Common myeloid progenitor, CD34-positive (primary cell): ENCODE data around the gene TMPRSS11B.
"Not testable (repeated sequence)": the region's sequence is repeated elsewhere in the genome, so short reads cannot be mapped to it uniquely, and the experiment has no call there.

Experiments used
- CTCF ChIA-PET: fragments of 350-600 bp; sonication (Branson Sonifier 250); formaldehyde crosslinking; loops from one replicate; lab custom pipeline; 2021; ENCODE audit warnings: antibody characterized with exemption; lab: Charles Lee
- POLR2A ChIA-PET: fragments of 350-600 bp; sonication (Branson Sonifier 250); formaldehyde crosslinking; loops from one replicate; lab custom pipeline; 2021; ENCODE audit warnings: antibody characterized with exemption; lab: Charles Lee
- DNase-seq, 3 donors: peaks; one replicate each; pipeline versions ENCODE4 v3.0.0 to v3.0.0-alpha.2; 2013
- H3K27ac ChIP-seq, 2 experiments: 1 replicate in 1 of 2; 2 replicates in 1 of 2; pipeline ENCODE4 v1.7.0; 2013; ENCODE audit warnings: inconsistent platforms in 2 of 2, low read length in 2 of 2, mild to moderate bottlenecking in 2 of 2, low read depth in 1 of 2, moderate library complexity in 1 of 2; ENCODE audit not compliant: severe bottlenecking in 2 of 2, insufficient read depth in 1 of 2, poor library complexity in 1 of 2
- H3K27me3 ChIP-seq, 5 experiments: replicated peaks in 2 of 5; 1 replicate in 3 of 5; 2 replicates in 2 of 5; pipeline versions ENCODE4 v1.6.1 to v1.7.0; 2013; ENCODE audit warnings: low read length in 4 of 5, mild to moderate bottlenecking in 2 of 5, moderate library complexity in 2 of 5, inconsistent platforms in 1 of 5; ENCODE audit not compliant: insufficient read depth in 5 of 5, control insufficient read depth in 4 of 5
- H3K36me3 ChIP-seq, 4 experiments: 1 replicate in 2 of 4; 2 replicates in 2 of 4; pipeline versions ENCODE4 v1.6.1 to v1.7.0; 2013; ENCODE audit warnings: low read length in 3 of 4, control low read depth in 1 of 4, mild to moderate bottlenecking in 1 of 4; ENCODE audit not compliant: control insufficient read depth in 4 of 4, insufficient read depth in 4 of 4
- H3K4me1 ChIP-seq, 4 experiments: 1 replicate in 3 of 4; 2 replicates in 1 of 4; pipeline versions ENCODE4 v1.6.1 to v1.7.1; 2013; ENCODE audit warnings: low read length in 3 of 4, mild to moderate bottlenecking in 3 of 4, control low read depth in 1 of 4, inconsistent platforms in 1 of 4, moderate library complexity in 1 of 4; ENCODE audit not compliant: control insufficient read depth in 4 of 4, insufficient read depth in 4 of 4; ENCODE audit errors: control extremely low read depth in 1 of 4
- H3K4me3 ChIP-seq, 7 experiments: 1 replicate in 4 of 7; 2 replicates in 3 of 7; pipeline versions ENCODE4 v1.5.1 to v1.7.0; 2013; ENCODE audit warnings: mild to moderate bottlenecking in 7 of 7, low read length in 6 of 7, moderate library complexity in 6 of 7, inconsistent platforms in 2 of 7, low read depth in 2 of 7, control low read depth in 1 of 7; ENCODE audit not compliant: insufficient read depth in 4 of 7, control insufficient read depth in 1 of 7; ENCODE audit errors: extremely low read depth in 1 of 7
- H3K9me3 ChIP-seq, 5 experiments: 1 replicate in 4 of 5; 2 replicates in 1 of 5; pipeline versions ENCODE4 v1.6.1 to v1.7.1; 2013; ENCODE audit warnings: low read length in 4 of 5, mild to moderate bottlenecking in 2 of 5, inconsistent platforms in 1 of 5, low read depth in 1 of 5, moderate library complexity in 1 of 5; ENCODE audit not compliant: control insufficient read depth in 4 of 5, insufficient read depth in 2 of 5; ENCODE audit errors: control extremely low read depth in 1 of 5
- WGBS: methylation state at CpG from one replicate; pipeline ENCODE4 v1.1.5; 2013; ENCODE audit not compliant: insufficient coverage; 5-methylcytosine and 5-hydroxymethylcytosine counted together

Gene TMPRSS11B

DNA sequence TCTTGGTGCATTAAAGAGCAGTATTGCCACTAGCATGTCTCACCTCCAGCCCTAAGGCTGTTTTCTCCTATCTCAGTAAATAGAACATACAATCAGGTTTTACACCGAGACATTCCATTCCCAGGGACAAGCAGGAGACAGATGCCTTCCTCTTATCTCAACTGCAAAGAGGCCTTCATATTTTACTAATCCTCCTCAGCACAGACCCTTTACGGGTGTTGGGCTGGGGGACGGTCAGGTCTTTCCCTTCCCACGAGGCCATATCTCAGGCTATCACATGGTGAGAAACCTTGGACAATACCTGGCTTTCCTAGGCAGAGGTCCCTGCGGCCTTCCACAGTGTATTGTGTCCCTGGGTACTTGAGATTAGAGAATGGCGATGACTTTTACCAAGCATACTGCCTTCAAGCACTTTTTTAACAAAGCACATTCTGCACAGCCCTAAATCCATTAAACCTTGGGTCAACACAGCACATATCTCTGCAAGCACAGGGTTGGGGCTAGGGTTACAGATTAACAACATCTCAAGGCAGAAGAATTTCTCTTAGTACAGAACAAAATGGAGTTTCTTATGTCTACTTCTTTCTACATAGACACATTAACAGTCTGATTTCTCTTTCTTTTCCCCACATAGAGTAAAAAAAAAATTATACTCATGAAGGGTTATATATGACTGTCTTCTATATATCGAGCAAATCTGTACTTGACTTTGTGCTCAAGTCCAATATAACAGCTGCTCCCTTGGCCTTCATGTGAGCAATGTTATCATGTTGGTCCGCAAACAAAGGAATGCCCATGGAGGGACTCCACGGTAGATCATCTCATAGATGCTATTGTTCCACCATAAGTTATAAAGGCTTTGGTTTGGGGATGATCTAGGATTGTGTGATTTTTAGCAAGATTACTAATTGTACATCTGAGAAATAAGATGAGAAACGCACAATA, 36.6 kb upstream of the TMPRSS11B start:
- H3K9me3 ChIP-seq, H3K27me3 ChIP-seq, H3K4me3 ChIP-seq, H3K27ac ChIP-seq, H3K36me3 ChIP-seq, H3K4me1 ChIP-seq, DNase-seq, POLR2A ChIA-PET: not testable (repeated sequence)
- 95% methylated on average over 7 of the region's 10 CpGs for WGBS
- CTCF ChIA-PET, result interaction anchor here (0.6 kb wide), 1 partner anchor 59 kb away, joined by 3 read pairs; no protein-coding TSS in a partner anchor

DNA sequence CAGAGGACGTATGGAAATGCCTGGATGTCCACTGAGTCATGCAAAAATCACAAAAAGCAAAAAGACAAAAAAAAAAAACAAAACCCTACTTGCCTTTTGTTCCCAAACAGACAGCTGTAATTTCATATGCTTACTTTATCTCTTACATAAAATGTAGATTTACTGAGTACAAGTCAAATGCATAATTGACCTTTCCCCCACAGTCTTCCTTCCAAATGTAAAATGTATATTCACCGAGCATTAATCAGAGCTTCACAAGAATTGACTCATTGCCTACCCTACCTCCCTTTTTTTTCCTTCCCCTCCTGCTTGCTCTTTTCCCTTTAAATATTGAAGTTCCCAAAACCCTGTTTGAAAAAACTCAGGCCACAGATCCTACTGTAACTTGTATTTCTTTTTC, 32.5 kb upstream of the TMPRSS11B start:
- POLR2A ChIA-PET, result no interaction called here

DNA sequence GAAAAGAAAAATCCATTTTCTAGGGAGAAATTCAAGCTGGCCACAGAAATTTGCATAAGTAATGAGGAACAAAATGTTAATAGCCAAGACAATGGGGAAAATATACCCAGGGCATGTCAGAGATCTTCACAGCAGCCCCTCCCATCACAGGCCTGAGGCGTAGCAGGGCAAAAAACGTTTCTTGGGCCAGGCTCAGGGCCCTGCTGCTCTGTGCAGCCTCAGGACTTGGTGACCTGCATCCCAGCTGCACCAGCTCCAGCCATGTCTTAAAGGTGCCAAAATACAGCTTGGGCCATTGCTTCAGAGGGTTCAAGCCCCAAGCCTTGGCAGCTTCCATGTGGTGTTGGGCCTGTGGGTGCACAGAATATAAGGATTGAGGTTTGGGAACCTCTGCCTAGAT, 32.1 kb upstream of the TMPRSS11B start:
- 100% methylated on average over 2 of the region's 2 CpGs for WGBS
- H3K36me3 ChIP-seq, result no peaks in the 10 kb centered on the region
- DNase-seq, result no peak
- no peak overlapping the region for H3K4me3 ChIP-seq
- ChIA-PET CTCF (interaction anchor here (0.7 kb wide), 1 partner anchor 98 kb away, joined by 3 read pairs; no protein-coding TSS in a partner anchor), POLR2A (no interaction called here)
- peaks cover 0 to 9% (median 4%) of the 10 kb centered on the region in 4 experiments for H3K4me1 ChIP-seq
- H3K27ac ChIP-seq, result no peak overlapping the region
- no peaks in the 10 kb centered on the region for H3K27me3 ChIP-seq
- H3K9me3 ChIP-seq, result no peaks in the 10 kb centered on the region

More for the DNA sequence above, 32.5 kb upstream of the TMPRSS11B start:
- Histone ChIP-seq H3K27me3 (no peaks in the 10 kb centered on the region), H3K9me3 (no peaks in the 10 kb centered on the region), H3K27ac (no peak overlapping the region), H3K4me1 (peaks cover 0 to 9% (median 4%) of the 10 kb centered on the region in 4 experiments), H3K4me3 (no peak overlapping the region), H3K36me3 (no peaks in the 10 kb centered on the region)
- 100% methylated on average over 1 of the region's 2 CpGs for WGBS
- DNase-seq, result no peak
- CTCF ChIA-PET, result interaction anchor here (0.7 kb wide), 1 partner anchor 98 kb away, joined by 3 read pairs; no protein-coding TSS in a partner anchor

DNA sequence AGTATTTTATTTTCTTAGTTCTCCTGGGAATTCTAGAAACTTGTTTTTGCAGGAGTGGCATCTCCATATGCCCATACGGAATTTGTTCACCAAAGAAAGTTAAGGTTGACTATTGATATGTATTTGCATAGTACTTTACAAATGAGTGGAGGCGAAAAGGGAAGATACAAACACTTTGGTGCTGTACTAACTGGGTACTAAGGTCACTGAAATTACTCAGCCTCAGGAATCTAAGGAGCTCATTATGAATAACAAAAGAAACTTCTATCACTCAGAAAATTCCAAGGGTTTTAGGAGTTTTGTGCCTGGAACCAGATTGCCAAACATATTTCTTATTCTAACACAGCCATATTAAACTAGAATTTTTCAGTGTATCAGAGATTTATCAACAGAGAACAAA, 27.4 kb upstream of the TMPRSS11B start:
- CTCF ChIA-PET, result interaction anchor here (0.7 to 2.5 kb wide), 3 partner anchors 52 to 103 kb away, joined by 3 to 19 read pairs (median 3); no protein-coding TSS in a partner anchor
- Histone ChIP-seq H3K4me1 (peaks cover 2 to 14% (median 6%) of the 10 kb centered on the region in 4 experiments), H3K27me3 (no peaks in the 10 kb centered on the region), H3K27ac (no peak overlapping the region), H3K36me3 (no peaks in the 10 kb centered on the region), H3K4me3 (no peak overlapping the region), H3K9me3 (no peaks in the 10 kb centered on the region)
- WGBS, result no CpG with 5 or more reads among the region's 2 CpGs
- DNase-seq, result no peak
- POLR2A ChIA-PET, result no interaction called here

DNA sequence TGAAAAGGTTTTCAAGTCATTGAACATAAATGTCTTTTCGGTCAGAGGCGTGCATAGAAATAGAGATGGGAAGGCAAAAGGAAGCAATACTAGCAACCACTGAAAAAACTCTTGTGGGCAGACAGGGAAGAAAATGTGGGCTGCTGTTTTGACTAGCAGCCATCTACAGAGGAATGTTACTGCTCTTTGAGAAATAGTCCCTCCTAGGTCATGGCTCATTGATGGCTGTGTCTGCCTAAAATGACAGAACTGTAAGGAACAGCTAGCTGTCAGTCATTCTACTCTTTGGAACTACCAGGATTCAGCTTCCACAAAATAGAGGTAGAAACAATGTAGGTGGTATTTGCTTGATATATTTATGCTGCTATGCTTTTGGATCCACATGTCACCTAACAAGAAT, 26.9 kb upstream of the TMPRSS11B start:
- no peaks in the 10 kb centered on the region for H3K9me3 ChIP-seq
- POLR2A ChIA-PET, result no interaction called here
- H3K27ac ChIP-seq, result no peak overlapping the region
- peak overlapping the region in 2 of 7 experiments; percentile 23 to 42 for H3K4me3 ChIP-seq
- no peaks in the 10 kb centered on the region for H3K36me3 ChIP-seq
- CTCF ChIA-PET, result interaction anchor here (0.7 to 2.5 kb wide), 5 partner anchors 12 to 105 kb away, joined by 3 to 19 read pairs (median 3); no protein-coding TSS in a partner anchor
- DNase-seq, result peak in 2 of 3 donors; percentile 17 to 20
- peaks cover 2 to 14% (median 7%) of the 10 kb centered on the region in 4 experiments for H3K4me1 ChIP-seq
- WGBS, result 12% methylated on average over 2 of the region's 2 CpGs
- no peaks in the 10 kb centered on the region for H3K27me3 ChIP-seq

DNA sequence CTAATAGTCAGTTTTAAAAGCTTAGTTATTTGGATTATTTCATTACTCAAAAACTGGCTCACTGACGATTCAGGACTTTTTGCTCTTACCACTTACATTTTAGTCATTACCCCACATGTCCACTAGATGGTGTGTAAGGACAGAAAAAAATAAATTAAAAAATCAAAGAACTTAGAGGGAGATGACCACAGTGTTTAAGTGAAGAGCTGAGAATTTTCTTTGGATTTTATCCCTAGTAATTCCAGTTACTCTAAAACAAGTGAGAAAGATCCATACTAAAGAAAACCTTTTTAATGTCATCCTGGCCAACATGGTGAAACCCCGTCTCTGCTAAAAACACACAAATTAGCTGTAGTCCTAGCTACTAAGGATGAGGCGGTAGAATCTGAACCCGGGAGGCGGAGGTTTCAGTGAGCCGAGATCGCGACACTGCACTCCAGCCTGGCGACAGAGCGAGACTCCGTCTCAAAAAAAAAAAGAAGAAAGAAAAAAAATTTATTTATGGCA, 26.4 kb upstream of the TMPRSS11B start:
- H3K27me3 ChIP-seq, result no peaks in the 10 kb centered on the region
- H3K4me3 ChIP-seq, result peak overlapping the region in 2 of 7 experiments; percentile 23 to 42
- H3K9me3 ChIP-seq, result no peaks in the 10 kb centered on the region
- peak; percentile 48 to 72 (median 66) for DNase-seq
- H3K27ac ChIP-seq, result no peak overlapping the region
- 39% methylated on average over 4 of the region's 11 CpGs for WGBS
- POLR2A ChIA-PET, result no interaction called here
- H3K36me3 ChIP-seq, result no peaks in the 10 kb centered on the region
- H3K4me1 ChIP-seq, result peaks cover 2 to 14% (median 7%) of the 10 kb centered on the region in 4 experiments
- CTCF ChIA-PET, result interaction anchor here (1.0 to 2.5 kb wide), 4 partner anchors 11 to 105 kb away, joined by 3 to 19 read pairs (median 4); no protein-coding TSS in a partner anchor
